NCI-H82 treated with DMSO at 0.1 percent for 48 hours (cell line): Measurements from ENCODE around the gene ZNF629.

ENCODE experiments used
- DNase-seq: peaks from one replicate; lab custom pipeline; 2025; ENCODE audit not compliant: unreplicated experiment; lab: John Stamatoyannopoulos, UW

The ZNF629 gene

DNA sequence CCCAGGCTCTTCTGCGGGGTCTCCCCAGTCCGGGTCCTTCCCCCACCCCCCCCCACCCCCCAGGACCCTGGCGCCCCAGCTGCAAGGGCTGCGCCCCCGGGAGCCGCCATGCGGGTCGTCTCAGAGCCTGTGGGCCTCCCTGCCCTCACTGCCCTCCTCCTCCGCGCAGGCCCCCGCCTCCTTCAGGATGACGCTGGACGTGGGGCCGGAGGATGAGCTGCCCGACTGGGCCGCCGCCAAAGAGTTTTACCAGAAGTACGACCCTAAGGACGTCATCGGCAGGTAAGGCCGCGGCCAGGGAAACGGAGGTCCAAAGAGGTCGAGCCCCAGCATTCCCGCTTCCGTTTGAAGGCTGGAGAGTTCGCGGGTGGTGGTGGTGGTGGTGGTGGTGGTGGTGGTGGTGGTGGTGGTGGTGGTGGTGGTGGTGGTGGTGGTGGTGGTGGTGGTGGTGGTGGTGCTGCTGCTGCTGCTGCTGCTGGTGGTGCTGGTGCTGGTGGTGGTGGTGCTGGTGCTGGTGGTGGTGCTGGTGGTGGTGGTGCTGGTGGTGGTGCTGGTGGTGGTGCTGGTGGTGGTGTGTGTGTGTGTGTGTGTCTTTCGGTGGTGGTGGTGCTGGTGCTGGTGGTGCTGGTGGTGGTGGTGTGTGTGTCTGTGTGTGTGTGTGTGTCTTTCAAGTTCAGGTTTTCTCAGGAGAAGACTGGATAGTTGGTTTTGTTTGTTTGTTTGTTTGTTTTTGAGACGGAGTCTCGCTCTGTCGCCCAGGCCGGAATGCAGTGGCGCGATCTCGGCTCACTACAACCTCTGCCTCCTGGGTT is 38.2 kb downstream of the ZNF629 start:
- DNase-seq, result no peak

DNA sequence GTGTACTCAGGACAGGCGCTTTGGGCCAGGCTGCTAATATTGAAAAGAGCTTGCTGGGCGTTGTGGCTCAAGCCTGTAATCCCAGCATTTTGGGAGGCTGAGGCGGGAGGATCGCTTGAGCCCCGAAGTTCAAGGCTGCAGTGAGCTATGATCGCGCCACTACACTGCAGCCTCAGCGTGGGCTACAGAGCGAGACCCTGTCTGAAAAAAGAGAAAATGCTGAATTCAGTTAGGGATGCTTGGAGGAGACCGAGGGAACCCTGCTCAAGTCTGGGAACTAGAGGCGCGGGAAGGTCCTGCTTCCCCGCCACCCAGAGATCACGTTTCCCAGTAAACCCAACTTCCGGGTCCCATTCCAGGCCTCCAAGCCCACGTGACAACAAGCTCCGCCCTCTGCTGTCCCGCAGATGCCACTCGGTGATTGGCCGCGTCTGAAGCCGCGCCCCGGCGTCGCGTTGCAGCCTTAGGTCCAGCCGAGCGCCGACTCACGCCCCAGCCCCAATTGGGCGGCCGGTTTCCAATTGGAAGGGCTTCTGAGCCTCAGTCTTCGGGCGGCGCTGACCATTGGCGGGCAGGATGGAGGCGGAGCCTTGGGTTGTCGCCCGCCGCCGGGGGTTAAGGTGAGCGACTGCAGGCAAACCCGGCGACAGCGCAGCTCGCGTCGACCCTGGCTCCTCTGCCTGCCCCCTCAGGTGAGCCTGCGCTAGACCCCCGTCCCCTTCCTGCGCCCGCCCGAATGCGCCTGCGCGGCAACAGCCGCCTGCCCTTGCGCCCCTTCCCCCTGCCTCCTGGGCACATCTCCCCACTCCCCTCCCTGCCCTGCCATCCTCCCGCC is 39.0 kb downstream of the ZNF629 start, which contains the start of gene PHKG2:
TSS of gene PHKG2 (plus strand) at position 627 of the 835 bp plus-strand sequence. CDS start 396 bp downstream, outside the sequence.
- DNase-seq, result peak; percentile 90

- DNase-seq, result no peak
These were observed 39.7 kb downstream of the ZNF629 start for GRCh38 chr16:30747331-30747730.

- no peak for DNase-seq
These were observed 40.3 kb downstream of the ZNF629 start for GRCh38 chr16:30746638-30747175.

- no peak for DNase-seq
These were observed 41.9 kb downstream of the ZNF629 start for GRCh38 chr16:30745082-30745481.

GRCh38 chr16:30744183-30744582 is 42.8 kb downstream of the ZNF629 start:
- DNase-seq, result no peak

- no peak for DNase-seq
These were observed 43.3 kb downstream of the ZNF629 start for GRCh38 chr16:30743716-30744115.

GRCh38 chr16:30741461-30741914 is 45.5 kb downstream of the ZNF629 start:
- no peak for DNase-seq

DNA sequence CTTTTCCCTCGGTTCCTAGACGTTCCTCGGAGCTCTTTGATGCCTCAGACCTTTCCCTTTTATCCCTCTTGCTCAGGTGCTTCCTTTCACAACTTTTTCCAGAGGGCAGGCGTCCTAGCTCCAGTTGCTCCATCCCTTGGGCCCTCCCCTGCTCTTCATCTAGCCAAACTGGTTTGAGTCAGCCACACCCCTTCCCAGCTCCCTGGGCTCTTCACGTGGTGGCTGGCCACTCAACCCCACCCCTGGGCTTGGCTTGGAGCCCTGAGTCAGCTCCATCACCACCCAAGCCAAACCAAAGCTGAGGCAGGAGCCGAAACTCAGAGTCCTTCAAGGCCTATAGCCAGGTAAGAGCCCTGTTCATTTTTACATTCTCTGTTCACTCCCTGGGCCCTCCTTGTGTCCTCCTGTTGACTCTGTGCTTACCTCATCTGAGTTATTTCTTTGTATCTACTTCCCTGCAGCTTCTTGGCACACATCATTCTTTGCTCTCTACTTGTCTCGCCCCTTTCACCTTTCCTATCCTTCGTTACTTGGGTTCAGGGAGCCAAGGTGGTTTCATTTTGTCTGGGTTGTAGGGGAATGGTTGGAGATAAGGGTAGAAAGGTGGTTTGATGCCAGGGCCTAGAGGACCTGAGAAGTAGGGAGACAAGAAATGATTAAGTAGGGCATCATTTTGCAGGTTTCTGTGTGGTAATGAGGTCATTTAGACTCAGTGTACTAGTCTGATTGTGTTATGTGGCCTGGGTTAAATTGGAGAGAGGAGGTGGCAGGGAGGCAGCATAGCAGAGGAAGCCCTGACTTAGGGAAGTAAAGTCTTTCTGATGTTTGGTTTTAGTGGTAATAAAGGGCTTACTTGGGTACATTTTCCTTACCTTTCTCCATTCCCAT is 46.4 kb downstream of the ZNF629 start:
- no peak for DNase-seq

DNA sequence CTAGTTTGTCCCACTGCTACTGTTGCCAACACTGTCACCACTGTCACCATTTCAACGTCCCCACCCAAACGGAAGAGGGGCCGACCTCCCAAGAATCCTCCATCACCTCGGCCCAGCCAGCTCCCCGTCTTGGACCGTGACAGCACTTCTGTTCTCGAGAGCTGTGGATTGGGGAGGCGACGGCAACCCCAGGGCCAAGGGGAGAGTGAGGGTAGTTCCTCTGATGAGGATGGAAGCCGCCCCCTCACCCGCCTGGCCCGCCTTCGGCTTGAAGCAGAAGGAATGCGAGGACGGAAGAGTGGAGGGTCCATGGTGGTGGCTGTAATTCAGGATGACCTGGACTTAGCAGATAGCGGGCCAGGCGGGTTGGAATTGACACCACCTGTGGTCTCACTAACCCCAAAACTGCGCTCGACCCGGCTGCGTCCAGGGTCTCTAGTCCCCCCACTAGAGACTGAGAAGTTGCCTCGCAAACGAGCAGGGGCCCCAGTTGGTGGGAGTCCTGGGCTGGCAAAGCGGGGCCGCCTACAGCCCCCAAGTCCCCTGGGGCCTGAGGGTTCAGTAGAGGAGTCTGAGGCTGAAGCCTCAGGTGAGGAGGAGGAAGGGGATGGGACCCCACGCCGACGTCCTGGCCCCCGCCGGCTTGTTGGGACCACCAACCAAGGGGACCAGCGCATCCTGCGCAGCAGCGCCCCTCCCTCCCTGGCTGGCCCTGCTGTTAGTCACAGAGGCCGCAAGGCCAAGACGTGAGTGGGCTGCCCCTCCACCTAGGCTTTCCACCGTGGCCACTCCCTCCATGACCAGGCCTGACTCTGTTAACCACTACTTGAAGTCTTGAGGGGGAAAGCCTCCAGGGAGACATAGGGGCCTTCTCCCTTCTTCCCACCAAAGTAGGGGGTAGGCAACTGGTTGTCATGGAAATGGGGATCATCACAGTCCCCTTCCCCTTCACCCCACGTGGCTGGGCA is 47.7 kb downstream of the ZNF629 start:
- no peak for DNase-seq

DNA sequence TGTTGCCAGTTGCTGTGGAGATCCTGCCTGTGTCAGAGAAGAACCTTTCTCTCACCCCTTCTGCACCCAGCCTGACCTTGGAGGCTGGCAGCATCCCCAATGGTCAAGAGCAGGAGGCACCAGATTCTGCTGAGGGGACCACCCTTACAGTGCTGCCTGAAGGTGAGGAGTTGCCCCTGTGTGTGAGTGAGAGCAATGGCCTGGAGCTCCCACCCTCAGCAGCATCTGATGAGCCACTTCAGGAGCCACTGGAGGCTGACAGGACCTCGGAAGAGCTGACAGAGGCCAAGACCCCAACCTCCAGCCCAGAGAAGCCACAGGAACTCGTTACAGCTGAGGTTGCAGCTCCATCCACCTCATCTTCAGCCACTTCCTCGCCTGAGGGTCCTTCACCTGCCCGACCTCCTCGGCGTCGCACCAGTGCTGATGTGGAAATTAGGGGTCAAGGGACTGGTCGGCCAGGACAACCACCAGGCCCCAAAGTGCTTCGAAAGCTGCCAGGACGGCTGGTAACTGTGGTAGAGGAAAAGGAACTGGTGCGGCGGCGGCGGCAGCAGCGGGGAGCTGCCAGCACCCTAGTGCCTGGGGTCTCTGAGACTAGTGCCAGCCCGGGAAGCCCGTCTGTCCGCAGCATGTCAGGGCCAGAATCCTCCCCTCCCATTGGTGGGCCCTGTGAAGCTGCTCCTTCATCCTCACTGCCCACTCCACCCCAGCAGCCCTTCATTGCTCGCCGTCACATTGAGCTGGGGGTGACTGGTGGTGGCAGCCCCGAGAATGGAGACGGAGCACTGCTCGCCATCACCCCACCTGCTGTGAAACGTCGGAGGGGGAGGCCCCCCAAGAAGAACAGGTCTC is 49.0 kb downstream of the ZNF629 start:
- DNase-seq, result no peak

DNA sequence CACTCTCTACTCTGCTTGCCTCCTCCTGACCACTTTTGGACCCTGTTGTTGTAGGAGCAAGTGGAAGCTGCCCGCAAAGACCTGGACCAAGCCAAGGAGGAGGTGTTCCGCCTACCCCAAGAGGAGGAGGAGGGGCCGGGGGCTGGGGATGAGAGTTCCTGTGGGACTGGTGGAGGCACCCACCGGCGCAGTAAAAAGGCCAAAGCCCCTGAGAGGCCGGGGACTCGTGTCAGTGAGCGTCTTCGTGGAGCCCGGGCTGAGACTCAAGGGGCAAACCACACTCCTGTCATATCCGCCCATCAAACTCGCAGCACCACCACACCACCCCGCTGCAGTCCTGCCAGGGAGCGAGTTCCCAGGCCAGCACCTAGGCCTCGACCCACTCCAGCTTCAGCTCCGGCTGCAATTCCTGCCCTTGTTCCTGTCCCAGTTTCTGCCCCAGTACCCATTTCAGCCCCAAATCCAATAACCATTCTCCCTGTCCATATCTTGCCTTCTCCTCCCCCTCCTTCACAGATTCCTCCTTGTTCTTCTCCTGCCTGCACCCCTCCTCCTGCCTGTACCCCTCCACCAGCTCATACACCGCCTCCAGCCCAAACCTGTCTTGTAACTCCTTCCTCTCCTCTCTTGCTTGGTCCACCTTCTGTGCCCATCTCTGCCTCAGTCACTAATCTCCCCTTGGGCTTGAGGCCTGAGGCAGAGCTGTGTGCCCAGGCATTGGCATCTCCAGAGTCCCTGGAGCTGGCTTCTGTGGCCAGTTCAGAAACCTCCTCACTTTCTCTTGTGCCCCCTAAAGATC is 49.8 kb downstream of the ZNF629 start:
- no peak for DNase-seq

DNA sequence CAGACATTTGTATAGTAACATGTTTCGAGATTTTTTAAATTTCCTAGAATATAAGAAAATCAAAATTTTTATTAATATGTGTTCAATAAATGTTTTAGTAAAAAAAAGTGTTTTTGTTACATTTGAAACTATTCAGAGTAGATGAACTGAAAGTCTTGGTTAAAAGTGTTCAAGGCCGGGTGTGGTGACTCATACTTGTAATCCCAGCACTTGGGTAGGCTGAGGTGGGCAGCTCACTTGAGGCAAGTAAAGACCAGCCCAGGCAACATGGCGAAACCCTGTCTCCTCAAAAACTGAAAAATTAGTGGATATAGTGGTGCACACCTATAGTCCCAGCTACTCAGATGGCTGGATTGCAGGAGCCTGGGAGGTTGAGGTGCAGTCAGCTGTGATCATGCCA is 55.6 kb downstream of the ZNF629 start:
- DNase-seq, result no peak

DNA sequence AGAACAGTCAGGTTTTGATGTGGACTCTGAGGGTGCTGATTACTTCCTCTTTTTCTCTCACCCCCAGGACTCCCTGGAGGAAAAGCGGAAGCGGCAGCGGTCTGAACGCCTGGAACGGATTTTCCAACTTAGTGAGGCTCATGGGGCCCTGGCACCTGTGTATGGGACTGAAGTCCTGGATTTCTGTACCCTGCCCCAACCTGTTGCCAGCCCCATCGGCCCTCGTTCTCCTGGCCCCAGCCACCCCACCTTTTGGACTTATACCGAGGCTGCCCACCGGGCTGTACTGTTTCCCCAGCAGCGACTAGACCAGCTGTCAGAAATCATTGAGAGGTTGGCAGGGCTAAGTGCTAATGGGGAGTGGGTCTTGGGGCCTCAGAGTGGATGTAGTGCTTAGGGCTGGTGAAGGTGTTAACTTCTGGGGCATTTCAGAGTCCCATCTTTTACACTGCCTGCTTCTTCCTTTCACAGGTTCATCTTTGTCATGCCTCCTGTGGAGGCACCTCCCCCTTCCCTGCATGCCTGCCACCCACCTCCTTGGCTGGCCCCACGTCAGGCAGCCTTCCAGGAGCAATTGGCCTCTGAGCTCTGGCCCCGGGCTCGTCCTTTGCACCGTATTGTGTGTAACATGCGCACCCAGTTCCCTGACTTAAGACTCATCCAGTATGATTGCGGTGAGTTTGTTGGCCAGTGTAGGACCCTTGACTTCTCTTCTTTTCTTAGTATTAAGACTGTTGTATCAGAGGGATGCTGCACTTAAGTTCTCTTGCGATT is 57.9 kb downstream of the ZNF629 start:
- no peak for DNase-seq
